Gastroesophageal sphincter (tissue), 3 donors: Measurements from ENCODE around the gene ALPG.

ENCODE experiments used
- POLR2A ChIP-seq, 2 donors: fragments of 450-650 bp; IDR thresholded peaks; one replicate each; pipeline ENCODE4 v1.6.1; 2017; ENCODE audit warnings: antibody characterized with exemption in 2 of 2, mild to moderate bottlenecking in 2 of 2, moderate library complexity in 1 of 2
- POLR2AphosphoS5 ChIP-seq: sonication (generic); formaldehyde crosslinking; IDR thresholded peaks from one replicate; pipeline ENCODE4 v1.6.1; 2017; ENCODE audit warnings: antibody characterized with exemption
- TF ChIP-seq, protein P1 (sequence below), 4 experiments: fragments of 200-600 bp in 2 of 4; fragments of 450-650 bp in 2 of 4; sonication (generic) in 1 of 4; IDR thresholded peaks; one replicate each; pipeline ENCODE4 v1.5.1; 2017 to 2019; ENCODE audit warnings: antibody characterized with exemption in 4 of 4, mild to moderate bottlenecking in 2 of 4, moderate library complexity in 2 of 4

DNA sequence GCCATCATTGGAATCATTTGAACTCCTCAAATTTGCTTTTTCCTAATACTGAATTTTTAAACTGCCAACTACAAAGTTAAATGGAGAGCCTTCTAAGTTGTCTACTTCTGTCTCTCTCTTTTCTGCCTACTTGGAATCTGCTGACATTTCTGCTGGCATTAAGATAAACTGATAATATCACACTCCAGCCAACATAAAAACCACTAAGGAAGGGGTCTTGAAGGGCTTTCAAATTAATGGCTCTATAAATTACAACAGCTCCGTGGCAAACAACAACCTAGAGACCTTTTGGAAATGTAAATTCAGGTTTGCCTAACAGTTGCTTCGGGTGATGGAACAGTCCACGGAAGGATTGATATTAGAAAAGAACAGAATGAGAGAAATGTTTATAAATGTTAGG lies 16.0 kb upstream of the ALPG start:
- TF ChIP-seq POLR2A (IDR thresholded peaks at IDR 0.05) (no peak), POLR2AphosphoS5 (no peak)
- TF ChIP-seq, protein P1, sequence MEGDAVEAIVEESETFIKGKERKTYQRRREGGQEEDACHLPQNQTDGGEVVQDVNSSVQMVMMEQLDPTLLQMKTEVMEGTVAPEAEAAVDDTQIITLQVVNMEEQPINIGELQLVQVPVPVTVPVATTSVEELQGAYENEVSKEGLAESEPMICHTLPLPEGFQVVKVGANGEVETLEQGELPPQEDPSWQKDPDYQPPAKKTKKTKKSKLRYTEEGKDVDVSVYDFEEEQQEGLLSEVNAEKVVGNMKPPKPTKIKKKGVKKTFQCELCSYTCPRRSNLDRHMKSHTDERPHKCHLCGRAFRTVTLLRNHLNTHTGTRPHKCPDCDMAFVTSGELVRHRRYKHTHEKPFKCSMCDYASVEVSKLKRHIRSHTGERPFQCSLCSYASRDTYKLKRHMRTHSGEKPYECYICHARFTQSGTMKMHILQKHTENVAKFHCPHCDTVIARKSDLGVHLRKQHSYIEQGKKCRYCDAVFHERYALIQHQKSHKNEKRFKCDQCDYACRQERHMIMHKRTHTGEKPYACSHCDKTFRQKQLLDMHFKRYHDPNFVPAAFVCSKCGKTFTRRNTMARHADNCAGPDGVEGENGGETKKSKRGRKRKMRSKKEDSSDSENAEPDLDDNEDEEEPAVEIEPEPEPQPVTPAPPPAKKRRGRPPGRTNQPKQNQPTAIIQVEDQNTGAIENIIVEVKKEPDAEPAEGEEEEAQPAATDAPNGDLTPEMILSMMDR (IDR thresholded peaks at IDR 0.05) = no peak
